Ecto neural progenitor cell (in vitro differentiated cells): ENCODE measurements around the gene KEAP1.
"Not testable (repeated sequence)": the region's sequence is repeated elsewhere in the genome, so short reads cannot be mapped to it uniquely, and the experiment has no call there.

ENCODE experiments used
- DNase-seq: peaks from one replicate; pipeline ENCODE4 v3.0.0-alpha.2; 2018; ENCODE audit warnings: low spot score

The KEAP1 gene

GRCh38 chr19:10497371-10497770 is 5.8 kb downstream of the KEAP1 start:
- no peak for DNase-seq

GRCh38 chr19:10491472-10492047 is 11.6 kb downstream of the KEAP1 start:
- DNase-seq: no peak

GRCh38 chr19:10486551-10486950 is 16.6 kb downstream of the KEAP1 start:
- no peak for DNase-seq

- peak; percentile 89 for DNase-seq
Measured at GRCh38 chr19:10478903-10479384, 24.2 kb downstream of the KEAP1 start.

- DNase-seq: no peak
Measured at GRCh38 chr19:10478476-10478875, 24.7 kb downstream of the KEAP1 start.

GRCh38 chr19:10474962-10475451 is 28.1 kb downstream of the KEAP1 start:
- DNase-seq: no peak

GRCh38 chr19:10473192-10473591 is 30.0 kb downstream of the KEAP1 start:
- DNase-seq: no peak

GRCh38 chr19:10471909-10472308 is 31.2 kb downstream of the KEAP1 start:
- no peak for DNase-seq

GRCh38 chr19:10468133-10468532 is 35.0 kb downstream of the KEAP1 start:
- no peak for DNase-seq

GRCh38 chr19:10467104-10467706 is 36.0 kb downstream of the KEAP1 start:
- DNase-seq: no peak

GRCh38 chr19:10464456-10464855 is 38.7 kb downstream of the KEAP1 start:
- DNase-seq: no peak

- no peak for DNase-seq
Measured at GRCh38 chr19:10462557-10462956, 40.6 kb downstream of the KEAP1 start.

- not testable (repeated sequence) for DNase-seq
Measured at GRCh38 chr19:10462042-10462441, 41.1 kb downstream of the KEAP1 start.

GRCh38 chr19:10461047-10461949 is 41.9 kb downstream of the KEAP1 start:
- DNase-seq: peak; percentile 99

GRCh38 chr19:10460714-10461046 is 42.5 kb downstream of the KEAP1 start:
- DNase-seq: no peak

GRCh38 chr19:10458733-10459132 is 44.4 kb downstream of the KEAP1 start:
- not testable (repeated sequence) for DNase-seq

GRCh38 chr19:10454267-10454666 is 48.9 kb downstream of the KEAP1 start:
- peak; percentile 85 for DNase-seq

- no peak for DNase-seq
Measured at GRCh38 chr19:10453852-10454251, 49.3 kb downstream of the KEAP1 start.

- no peak for DNase-seq
Measured at GRCh38 chr19:10452726-10453618, 50.2 kb downstream of the KEAP1 start.

GRCh38 chr19:10450853-10451609 is 52.1 kb downstream of the KEAP1 start:
- DNase-seq: no peak
